Measurements from ENCODE around the gene DGKI. TPM values are rescaled to one million over a fixed set of nuclear protein-coding genes. Genes with fewer than 3 reads are reported as not detected.

DGKI gene
- total RNA-seq, 4 donors from 2014 or later, result 0.98 to 7.3 (median 2.7) TPM

GRCh38 chr7:137801003-137801402, 45.8 kb downstream of the DGKI start:
- no peak for TF ChIP-seq CTCF (IDR thresholded peaks at IDR 0.05; ENCODE audit: low read depth)

GRCh38 chr7:137798073-137798763, 48.6 kb downstream of the DGKI start:
- TF ChIP-seq CTCF (IDR thresholded peaks at IDR 0.05; ENCODE audit: low read depth), result no peak

GRCh38 chr7:137795211-137795610, 51.6 kb downstream of the DGKI start:
- TF ChIP-seq CTCF (IDR thresholded peaks at IDR 0.05; ENCODE audit: low read depth), result no peak

GRCh38 chr7:137791930-137792329, 54.8 kb downstream of the DGKI start:
- TF ChIP-seq CTCF (IDR thresholded peaks at IDR 0.05; ENCODE audit: low read depth), result no peak

GRCh38 chr7:137790828-137791227, 55.9 kb downstream of the DGKI start:
- TF ChIP-seq CTCF (IDR thresholded peaks at IDR 0.05; ENCODE audit: low read depth), result no peak

GRCh38 chr7:137789215-137789882, 57.4 kb downstream of the DGKI start:
- TF ChIP-seq CTCF (IDR thresholded peaks at IDR 0.05; ENCODE audit: low read depth), result no peak

GRCh38 chr7:137787301-137787976, 59.3 kb downstream of the DGKI start:
- no peak for TF ChIP-seq CTCF (IDR thresholded peaks at IDR 0.05; ENCODE audit: low read depth)

Measured in subcutaneous adipose tissue (tissue), 4 donors.